ENCODE data around the gene PIK3C3.
"Not testable (repeated sequence)": the region's sequence is repeated elsewhere in the genome, so short reads cannot be mapped to it uniquely, and the experiment has no call there.

The PIK3C3 gene

GRCh38 chr18:42087876-42088275 is 132.8 kb downstream of the PIK3C3 start:
- no peak for DNase-seq
- TF ChIP-seq POLR2A (IDR thresholded peaks at IDR 0.05; ENCODE audit: low read length) (no peak), GATA1 (IDR thresholded peaks at IDR 0.05; ENCODE audit: low read depth, low read length) (no peak)

DNA sequence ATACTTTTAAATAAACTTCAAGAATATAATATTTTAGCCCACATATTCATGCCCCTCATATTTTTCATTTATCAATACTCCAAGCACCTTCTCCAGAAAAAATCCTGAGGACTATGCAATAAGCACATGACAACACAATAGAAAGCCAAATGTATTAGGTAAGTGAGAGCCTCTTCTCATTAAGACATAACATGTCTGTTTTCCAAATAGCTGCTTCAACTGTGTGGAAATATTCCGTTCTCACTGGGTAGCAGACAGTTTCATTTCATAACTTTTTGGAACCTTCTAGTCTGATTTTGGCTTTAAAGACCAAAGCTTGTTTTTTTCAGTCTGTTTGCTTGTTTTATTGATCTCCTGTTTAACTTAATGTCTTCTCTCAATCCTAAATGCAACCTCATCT is 137.8 kb downstream of the PIK3C3 start:
- TF ChIP-seq GATA1 (IDR thresholded peaks at IDR 0.05; ENCODE audit: low read depth, low read length) = no peak
- TF ChIP-seq POLR2A (IDR thresholded peaks at IDR 0.05; ENCODE audit: low read length) = no peak
- no peak for DNase-seq

DNA sequence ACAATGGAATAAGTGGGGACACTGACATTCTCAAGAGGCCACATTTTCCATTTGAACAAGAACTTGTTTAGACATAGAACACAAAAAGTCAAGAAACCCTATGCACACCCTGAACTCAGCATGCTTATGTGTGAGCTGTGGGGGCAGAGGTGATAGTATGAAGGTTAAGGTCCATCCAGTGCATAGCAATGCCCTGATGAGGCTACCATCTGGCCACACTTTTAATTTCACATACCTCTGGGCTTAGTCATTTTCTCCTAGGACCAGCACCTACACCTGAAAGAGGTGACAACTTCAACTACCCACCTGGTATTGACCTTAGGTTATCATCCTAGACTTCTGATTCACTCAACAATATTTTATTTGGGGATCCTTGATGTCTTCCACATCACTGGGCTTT is 139.8 kb downstream of the PIK3C3 start:
- DNase-seq = no peak
- TF ChIP-seq GATA1 (IDR thresholded peaks at IDR 0.05; ENCODE audit: low read depth, low read length) (no peak), POLR2A (IDR thresholded peaks at IDR 0.05; ENCODE audit: low read length) (no peak)

DNA sequence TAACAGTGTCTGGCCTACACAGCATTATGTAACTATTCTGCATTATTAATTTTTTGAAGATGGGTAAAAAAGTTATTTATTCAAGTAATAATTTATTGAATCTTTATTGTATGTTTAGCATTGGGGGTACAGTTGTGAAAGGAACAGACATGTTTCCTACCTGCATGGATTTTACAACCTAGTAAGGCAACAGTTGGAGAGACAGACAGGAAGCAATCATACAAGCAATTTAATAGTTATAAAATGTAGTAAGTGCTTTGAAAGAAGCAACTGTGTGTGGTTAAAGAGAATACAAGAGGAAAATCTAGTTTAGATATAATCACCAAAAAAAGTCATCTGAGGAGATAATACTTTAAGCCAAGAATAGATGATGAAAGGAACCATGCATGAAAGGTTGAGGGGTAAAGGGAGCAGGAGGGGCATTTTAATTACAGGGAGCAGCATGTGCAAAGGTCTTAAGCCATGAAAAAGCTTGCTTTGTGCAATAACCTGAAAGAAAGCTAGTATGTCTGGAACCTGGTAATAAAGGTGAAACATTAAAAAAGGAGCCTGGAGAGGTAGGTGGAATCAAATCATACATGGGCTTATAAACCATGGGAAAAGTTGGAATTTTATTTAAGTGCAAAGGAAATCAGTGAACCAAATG is 140.8 kb downstream of the PIK3C3 start:
- no peak for TF ChIP-seq POLR2A (IDR thresholded peaks at IDR 0.05; ENCODE audit: low read length)
- no peak for TF ChIP-seq GATA1 (IDR thresholded peaks at IDR 0.05; ENCODE audit: low read depth, low read length)
- DNase-seq = no peak

- no peak for TF ChIP-seq POLR2A (IDR thresholded peaks at IDR 0.05; ENCODE audit: low read length)
- TF ChIP-seq GATA1 (IDR thresholded peaks at IDR 0.05; ENCODE audit: low read depth, low read length) = no peak
- DNase-seq = no peak
Measured at GRCh38 chr18:42100248-42100647, 145.2 kb downstream of the PIK3C3 start.

- TF ChIP-seq GATA1 (IDR thresholded peaks at IDR 0.05; ENCODE audit: low read depth, low read length) (no peak), POLR2A (IDR thresholded peaks at IDR 0.05; ENCODE audit: low read length) (no peak)
- DNase-seq = no peak
Measured at GRCh38 chr18:42100911-42101310, 145.9 kb downstream of the PIK3C3 start.

DNA sequence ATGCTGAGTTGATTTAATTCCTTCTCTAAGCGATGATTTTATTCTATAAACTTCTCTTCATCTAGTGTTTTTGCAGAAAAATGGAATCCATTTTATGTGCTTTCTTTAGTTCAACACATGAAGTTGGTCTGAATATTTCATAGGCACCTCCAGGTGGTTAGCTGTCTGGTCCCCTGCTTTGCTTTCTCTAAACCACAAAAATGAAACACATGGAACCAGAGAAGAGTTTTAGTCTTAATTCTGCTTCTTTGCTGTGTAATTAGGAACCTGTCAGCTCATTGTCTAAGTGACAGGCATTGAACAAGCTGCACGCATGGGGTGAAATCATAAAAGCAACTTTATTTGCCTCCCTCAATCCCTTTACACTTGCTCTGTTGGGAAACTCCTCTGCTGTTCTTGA is 150.4 kb downstream of the PIK3C3 start:
- DNase-seq = no peak
- TF ChIP-seq POLR2A (IDR thresholded peaks at IDR 0.05; ENCODE audit: low read length) = no peak
- TF ChIP-seq GATA1 (IDR thresholded peaks at IDR 0.05; ENCODE audit: low read depth, low read length) = no peak

DNA sequence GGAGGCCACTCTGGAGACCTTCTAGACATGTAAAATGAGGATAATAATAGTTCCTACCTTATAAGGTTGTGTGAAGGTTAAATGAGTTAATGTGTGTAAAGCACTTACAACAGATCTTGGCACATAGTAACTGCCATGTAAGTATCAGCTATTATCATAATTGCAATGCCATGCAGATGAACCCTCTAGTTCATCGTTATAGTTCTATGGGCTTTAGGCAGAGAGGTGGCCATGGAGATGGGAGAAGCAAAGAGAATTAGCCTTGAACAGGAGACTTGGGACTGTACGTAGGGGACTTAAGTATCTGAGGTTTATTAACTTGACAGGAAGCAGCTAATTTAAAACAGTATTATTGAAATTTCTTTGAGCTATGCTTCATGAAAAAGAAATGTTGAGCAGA is 151.8 kb downstream of the PIK3C3 start:
- DNase-seq = no peak
- TF ChIP-seq POLR2A (IDR thresholded peaks at IDR 0.05; ENCODE audit: low read length) = no peak

DNA sequence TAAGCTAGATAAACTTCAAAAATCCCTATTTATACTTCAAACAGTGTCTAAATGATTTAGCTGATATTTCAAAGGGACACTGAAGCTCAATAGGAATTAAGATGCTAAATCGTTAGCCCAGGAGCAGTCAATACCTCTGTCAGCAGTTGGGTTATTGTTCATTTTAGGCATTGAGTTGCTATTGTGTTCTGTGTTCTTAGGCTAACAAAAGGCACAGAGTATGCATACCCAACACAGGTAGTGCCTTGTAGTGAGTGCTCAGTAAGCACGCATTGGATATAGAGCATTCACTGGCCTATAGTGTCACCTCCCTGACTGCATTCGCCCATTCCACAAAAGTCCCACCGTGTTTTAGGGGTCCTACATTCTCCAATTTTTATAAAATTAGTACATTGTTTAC is 152.3 kb downstream of the PIK3C3 start:
- no peak for TF ChIP-seq GATA1 (IDR thresholded peaks at IDR 0.05; ENCODE audit: low read depth, low read length)
- TF ChIP-seq POLR2A (IDR thresholded peaks at IDR 0.05; ENCODE audit: low read length) = no peak
- DNase-seq = no peak

DNA sequence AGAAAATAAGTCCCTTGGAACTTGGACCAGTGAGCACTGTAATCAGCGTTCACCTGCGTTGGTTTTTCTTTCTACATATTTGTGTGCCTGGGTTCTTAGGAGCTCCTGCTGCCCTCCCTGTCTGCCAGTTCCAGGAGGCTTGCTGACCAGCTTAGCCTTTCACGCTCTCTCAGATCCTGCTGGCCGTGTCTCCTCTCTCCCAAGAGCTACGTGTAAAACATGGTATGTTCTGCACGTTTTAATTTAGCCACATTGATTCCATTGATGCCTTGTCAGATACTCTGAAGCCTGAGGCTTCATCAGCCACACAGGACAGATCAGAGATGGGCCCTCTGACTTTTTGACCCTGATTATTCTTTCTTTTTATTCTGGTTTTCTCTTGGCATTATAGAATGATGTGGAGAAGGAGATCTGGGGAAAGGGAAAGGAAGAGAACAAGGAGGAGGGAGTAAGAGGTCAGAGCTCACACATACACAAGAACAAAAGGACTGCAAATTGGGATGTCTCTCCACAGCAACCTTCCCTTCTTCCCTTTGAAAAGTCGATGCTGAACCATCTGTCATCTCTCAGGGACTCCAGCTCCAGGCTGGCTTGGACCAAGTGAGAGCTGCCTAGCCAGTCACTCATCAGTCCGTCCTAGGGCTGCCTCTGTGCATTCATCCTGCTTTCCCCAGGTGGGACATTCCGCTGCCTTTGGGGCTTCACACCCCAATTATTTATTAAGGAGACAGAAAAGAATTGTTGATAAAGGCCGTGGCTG is 152.8 kb downstream of the PIK3C3 start:
- DNase-seq = no peak
- TF ChIP-seq POLR2A (IDR thresholded peaks at IDR 0.05; ENCODE audit: low read length) = no peak
- TF ChIP-seq GATA1 (IDR thresholded peaks at IDR 0.05; ENCODE audit: low read depth, low read length) = no peak

DNA sequence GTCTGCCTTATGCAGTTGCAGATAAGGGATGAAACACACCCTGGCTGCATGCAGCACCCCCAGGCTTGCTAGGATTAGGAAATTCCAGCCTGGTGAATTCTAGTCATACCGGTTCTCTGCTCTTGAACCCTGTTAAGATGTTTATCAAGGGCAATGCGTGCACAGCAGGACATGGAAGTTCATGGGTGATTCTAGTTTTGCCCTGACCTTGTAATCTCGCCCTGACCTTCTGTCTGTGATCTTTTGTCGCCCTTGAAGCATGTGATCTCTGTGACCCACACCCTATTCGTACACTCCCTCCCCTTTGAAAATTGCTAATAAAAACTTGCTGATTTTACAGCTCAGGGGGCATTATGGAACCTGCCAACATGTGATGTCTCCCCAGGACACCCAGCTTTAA is 157.1 kb downstream of the PIK3C3 start:
- not testable (repeated sequence) for DNase-seq

GRCh38 chr18:42112657-42113420 is 157.8 kb downstream of the PIK3C3 start:
- TF ChIP-seq GATA1 (IDR thresholded peaks at IDR 0.05; ENCODE audit: low read depth, low read length) (no peak), POLR2A (IDR thresholded peaks at IDR 0.05; ENCODE audit: low read length) (no peak)
- no peak for DNase-seq

DNA sequence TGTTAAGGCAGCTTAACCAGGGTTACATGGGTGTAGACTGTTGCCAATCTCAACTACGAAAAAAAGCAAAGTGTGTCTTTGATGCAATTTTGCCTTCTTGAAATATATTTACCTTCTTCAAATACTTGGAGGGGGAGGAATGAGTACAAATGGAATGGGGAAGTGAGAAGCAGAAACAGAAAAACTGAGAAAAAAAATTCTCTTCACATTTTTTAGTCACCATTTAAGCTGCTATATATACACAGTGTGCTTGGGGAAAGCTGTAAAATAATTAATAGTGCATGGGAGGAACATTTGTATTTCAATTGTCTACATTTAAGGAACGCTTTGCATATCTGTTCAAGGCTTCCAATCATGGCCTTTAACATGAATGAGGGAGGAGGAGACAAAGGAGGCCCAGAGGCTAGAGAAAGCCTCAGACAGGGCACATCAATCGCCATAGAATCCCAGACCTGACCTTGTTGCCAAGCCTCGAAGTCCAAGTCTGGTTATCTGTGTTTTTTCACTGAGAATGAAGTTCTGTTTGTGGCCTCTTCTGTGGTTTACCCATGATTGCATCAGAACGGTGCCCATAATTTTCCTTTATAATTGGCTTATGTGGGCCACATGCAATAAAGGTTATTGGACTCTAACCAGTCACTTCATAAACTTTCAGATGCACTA is 158.6 kb downstream of the PIK3C3 start:
- peak; percentile 66 to 82 for DNase-seq
- no peak for TF ChIP-seq POLR2A (IDR thresholded peaks at IDR 0.05; ENCODE audit: low read length)
- TF ChIP-seq GATA1 (IDR thresholded peaks at IDR 0.05; ENCODE audit: low read depth, low read length) = no peak

DNA sequence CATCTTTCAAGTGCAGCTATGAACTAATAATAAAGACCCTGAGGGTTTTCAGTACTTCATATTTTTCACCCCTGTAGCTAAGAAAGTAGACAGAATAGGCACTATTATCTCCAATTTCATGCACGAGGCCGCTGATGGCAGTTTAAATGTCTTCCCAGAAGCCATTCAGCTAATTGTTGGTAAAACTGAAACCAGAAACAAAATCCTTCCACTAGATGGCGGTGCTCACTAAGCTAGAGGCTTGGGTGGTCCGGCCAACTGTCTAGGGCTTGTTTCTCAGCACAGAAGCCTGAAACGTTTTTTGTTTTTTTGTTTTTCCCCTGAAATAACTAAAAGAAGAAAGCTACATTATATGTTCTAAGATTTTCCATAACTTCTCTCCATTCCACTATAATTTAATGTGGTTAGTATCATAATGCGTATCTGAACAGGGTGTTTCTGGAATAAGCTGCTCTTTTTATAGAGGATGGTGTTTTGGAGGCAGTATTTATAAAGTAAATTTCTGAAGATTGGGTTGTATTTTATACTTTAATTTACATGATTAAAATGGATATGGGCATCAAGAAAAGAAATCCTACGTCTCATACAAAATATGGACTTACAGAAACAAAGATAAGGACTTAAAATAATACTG is 159.4 kb downstream of the PIK3C3 start:
- DNase-seq = peak; percentile 83 to 92
- TF ChIP-seq GATA1 (IDR thresholded peaks at IDR 0.05; ENCODE audit: low read depth, low read length) (no peak), POLR2A (IDR thresholded peaks at IDR 0.05; ENCODE audit: low read length) (no peak)

Data from erythroblast (primary cell).